Endothelial cell of umbilical vein (primary cell): ENCODE data around the gene POU6F1. TPM values are rescaled to one million over a fixed set of nuclear protein-coding genes. Genes with fewer than 3 reads are reported as not detected.

Source experiments
- BruUV-seq: library from RNA; stranded (reverse); fragments of 400-500 nt; replicated peaks from 2 replicates; lab custom pipeline; 2021; lab: Mats Ljungman, UMichigan
- CTCF ChIA-PET: fragments of 300-600, 350-600 bp; sonication (Branson Sonifier 250); formaldehyde crosslinking; loops from one replicate; lab custom pipeline; 2021; ENCODE audit warnings: antibody characterized with exemption, inconsistent platforms; lab: Charles Lee
- POLR2A ChIA-PET: fragments of 300-600, 350-600 bp; sonication (Branson Sonifier 250); formaldehyde crosslinking; loops from one replicate; lab custom pipeline; 2021; ENCODE audit warnings: antibody characterized with exemption, inconsistent platforms; lab: Charles Lee
- DNase-seq: peaks from one replicate; pipeline ENCODE4 v3.0.0-alpha.2; 2011; ENCODE audit warnings: low read depth, low spot score
- FAIRE-seq: peaks from 2 replicates; lab custom pipeline; 2011; peaks lifted over from hg19 to GRCh38; lab: Jason Lieb, UNC
- H2AFZ ChIP-seq: 2 replicates; pipeline ENCODE4 v1.6.0; 2012; ENCODE audit warnings: low read depth, low read length, control low read depth, inconsistent platforms
- H3K27ac ChIP-seq: 2 replicates; pipeline ENCODE4 v1.5.1; 2011; ENCODE audit warnings: low read depth, mild to moderate bottlenecking, control low read depth, low read length, moderate library complexity; ENCODE audit not compliant: insufficient read depth
- H3K27me3 ChIP-seq, 2 experiments: 2 replicates each; pipeline versions ENCODE4 v1.6.0 to v1.6.1; 2011; ENCODE audit warnings: low read length in 2 of 2, mixed read lengths in 1 of 2; ENCODE audit not compliant: control insufficient read depth in 2 of 2, insufficient read depth in 2 of 2
- H3K36me3 ChIP-seq, 2 experiments: 2 replicates in 1 of 2; 3 replicates in 1 of 2; pipeline ENCODE4 v1.5.1; 2011; ENCODE audit warnings: low read length in 2 of 2, mild to moderate bottlenecking in 1 of 2, moderate library complexity in 1 of 2; ENCODE audit not compliant: control insufficient read depth in 2 of 2, insufficient read depth in 2 of 2; ENCODE audit errors: extremely low read depth in 1 of 2
- H3K4me1 ChIP-seq: 3 replicates; pipeline ENCODE4 v1.5.1; 2011; ENCODE audit warnings: mild to moderate bottlenecking, low read length; ENCODE audit not compliant: control insufficient read depth, insufficient read depth; ENCODE audit errors: extremely low read depth
- H3K4me2 ChIP-seq: 2 replicates; pipeline ENCODE4 v1.6.1; 2011; ENCODE audit warnings: low read length, control low read depth, mixed read lengths; ENCODE audit not compliant: insufficient read depth
- H3K4me3 ChIP-seq, 3 experiments: fragments of 200-600 bp in 1 of 3; sonication (generic), shearing (Covaris generic) in 1 of 3; replicated peaks in 1 of 3; 2 replicates each; pipeline ENCODE4 v1.5.1; 2011 to 2016; ENCODE audit warnings: control low read depth in 3 of 3, low read length in 3 of 3, mild to moderate bottlenecking in 2 of 3, inconsistent platforms in 1 of 3, low read depth in 1 of 3, moderate library complexity in 1 of 3; ENCODE audit not compliant: insufficient read depth in 1 of 3
- H3K79me2 ChIP-seq: 2 replicates; pipeline ENCODE4 v1.6.0; 2012; ENCODE audit warnings: low read length, inconsistent platforms; ENCODE audit not compliant: control insufficient read depth, insufficient read depth
- H3K9ac ChIP-seq: replicated peaks from 2 replicates; pipeline ENCODE3; 2011; ENCODE audit warnings: low read length, control low read depth; ENCODE audit not compliant: insufficient read depth; ENCODE audit errors: extremely low read depth
- H3K9me1 ChIP-seq: replicated peaks from 3 replicates; pipeline ENCODE4 v1.6.0; 2011; ENCODE audit warnings: mild to moderate bottlenecking, low read length; ENCODE audit not compliant: control insufficient read depth, insufficient read depth; ENCODE audit errors: extremely low read depth
- H3K9me3 ChIP-seq: replicated peaks from 2 replicates; pipeline ENCODE4 v1.5.1; 2012; ENCODE audit warnings: low read length, inconsistent platforms; ENCODE audit not compliant: control insufficient read depth, insufficient read depth
- H4K20me1 ChIP-seq: replicated peaks from 2 replicates; pipeline ENCODE3; 2011; ENCODE audit warnings: mild to moderate bottlenecking, low read length; ENCODE audit not compliant: control insufficient read depth, insufficient read depth; ENCODE audit errors: extremely low read depth
- CTCF ChIP-seq, 2 donors: IDR thresholded peaks; 1 replicate in 1 of 2; 2 replicates in 1 of 2; pipeline ENCODE4 v1.5.1; 2011; ENCODE audit warnings: low read length in 2 of 2, mild to moderate bottlenecking in 2 of 2, moderate library complexity in 2 of 2, control low read depth in 1 of 2, inconsistent platforms in 1 of 2, low read depth in 1 of 2; ENCODE audit not compliant: insufficient read depth in 1 of 2; ENCODE audit errors: extremely low read depth in 1 of 2
- EZH2 ChIP-seq: IDR thresholded peaks from 2 replicates; pipeline ENCODE4 v1.6.1; 2012; ENCODE audit warnings: borderline replicate concordance, low read depth, mild to moderate bottlenecking, moderate library complexity, low read length, inconsistent platforms; ENCODE audit not compliant: severe bottlenecking
- FOS ChIP-seq: IDR thresholded peaks from 2 replicates; pipeline ENCODE4 v1.6.1; 2011; ENCODE audit warnings: mild to moderate bottlenecking, low read length, moderate library complexity, borderline replicate concordance; ENCODE audit not compliant: insufficient read depth
- GATA2 ChIP-seq: IDR thresholded peaks from 2 replicates; pipeline ENCODE4 v1.7.0; 2011; ENCODE audit warnings: low read depth, mild to moderate bottlenecking, moderate library complexity, mixed read lengths, low read length; ENCODE audit not compliant: insufficient read length, insufficient read depth
- JUN ChIP-seq: IDR thresholded peaks from 2 replicates; pipeline ENCODE4 v1.6.1; 2011; ENCODE audit warnings: borderline replicate concordance, low read depth; ENCODE audit not compliant: insufficient read length, insufficient read depth
- MAX ChIP-seq: IDR thresholded peaks from 2 replicates; pipeline ENCODE4 v1.6.1; 2011; ENCODE audit not compliant: insufficient read depth, insufficient read length
- MYC ChIP-seq: IDR thresholded peaks from one replicate; pipeline ENCODE4 v1.6.1; 2011; ENCODE audit warnings: mild to moderate bottlenecking, low read depth, low read length
- POLR2A ChIP-seq: IDR thresholded peaks from 2 replicates; pipeline ENCODE4 v1.6.1; 2012; ENCODE audit warnings: low read depth, mild to moderate bottlenecking, control low read depth, low read length
- POLR2AphosphoS5 ChIP-seq: IDR thresholded peaks from 2 replicates; pipeline ENCODE4 v1.6.1; 2012; ENCODE audit warnings: low read depth, mild to moderate bottlenecking, control low read depth, low read length, moderate library complexity; ENCODE audit not compliant: insufficient read depth
- dilution Hi-C: fragments of 300-500 bp; cut with MboI; formaldehyde crosslinking; loops from one replicate; pipeline ENCODE4 v1.15.0; 2019; ENCODE audit warnings: low sequenced_read_pairs; ENCODE audit not compliant: extremely low pct_ligation_motif_present
- intact Hi-C: fragments of 100-400 bp; cut with micrococcal nuclease; formaldehyde crosslinking; loops from one replicate; pipeline ENCODE4 v1.10.0; 2022
- polyA plus RNA-seq, 4 experiments: library from polyadenylated mRNA; depleted of rRNA in 3 of 4; stranded (reverse) in 3 of 4; unstranded in 1 of 4; fragments of >200 nt; gene quantifications; 2 replicates each; pipeline versions ENCODE4 v1.2.1 to v1.2.3, GENCODE V29; 2011 to 2012; ENCODE audit warnings: missing spikeins in 1 of 4
- total RNA-seq: library from RNA; stranded (reverse); gene quantifications from 2 replicates; pipeline ENCODE4 v1.2.3, GENCODE V29; 2021

The POU6F1 gene
- total and polyA plus RNA-seq, 2 donors (not counting 3 experiments of a cell fraction or from before 2014, with no cell fraction given), result 5.4 to 14.4 TPM

- ChIA-PET POLR2A (no interaction called here), CTCF (interaction anchor here (0.7 to 1.2 kb wide), 2 partner anchors 16 to 152 kb away, joined by 3 to 4 read pairs; no protein-coding TSS in a partner anchor)
- Histone ChIP-seq H3K4me1 (peaks cover 2% of the 10 kb centered on the region), H3K36me3 (no peaks in the 10 kb centered on the region), H3K4me3 (no peak overlapping the region), H3K27ac (no peak overlapping the region), H4K20me1 (no peaks in the 10 kb centered on the region), H3K4me2 (no peak overlapping the region), H3K27me3 (no peaks in the 10 kb centered on the region), H3K9ac (no peak overlapping the region), H2AFZ (no peak overlapping the region), H3K9me1 (no peaks in the 10 kb centered on the region), H3K9me3 (no peaks in the 10 kb centered on the region), H3K79me2 (no peaks in the 10 kb centered on the region)
- DNase-seq (no peak), FAIRE-seq (no peak)
- BruUV-seq, result no TSS peak
- dilution Hi-C loops (no loop called here), intact Hi-C loops (no loop called here)
- no peak for TF ChIP-seq MYC
- TF ChIP-seq FOS, result no peak
- no peak for TF ChIP-seq GATA2
- no peak for TF ChIP-seq MAX
- TF ChIP-seq CTCF (IDR thresholded peaks at IDR 0.05; ENCODE audit: extremely low read depth in 1 of 2, insufficient read depth in 1 of 2, low read depth in 1 of 2, low read length in 2 of 2), result no peak
- TF ChIP-seq POLR2A, result no peak
- TF ChIP-seq POLR2AphosphoS5, result no peak
- TF ChIP-seq EZH2, result no peak
- TF ChIP-seq JUN, result no peak
Observed at GRCh38 chr12:51188359-51189051, 29.4 kb downstream of the POU6F1 start.
